Measurements from ENCODE around the gene CADPS2.

Gene CADPS2

DNA sequence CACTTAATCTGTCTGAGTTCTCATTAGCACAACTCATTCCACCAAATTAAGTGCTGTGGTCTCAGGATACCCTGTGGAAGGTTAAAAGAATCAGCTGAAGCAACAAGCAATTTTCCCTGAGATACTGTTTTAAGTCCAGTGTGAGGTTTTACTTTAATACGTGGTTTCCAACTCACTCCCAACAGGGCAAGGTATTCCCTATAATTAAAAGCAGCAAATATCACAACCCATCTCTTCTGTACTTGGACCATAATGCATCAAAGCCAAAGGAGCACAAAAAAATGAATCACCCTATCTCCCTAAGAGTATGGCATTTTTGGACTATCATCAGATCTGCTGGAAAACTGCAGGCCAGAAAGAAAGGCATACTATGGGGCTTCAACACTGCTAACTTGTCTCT lies 4.9 kb downstream of the CADPS2 start:
- no peak for TF ChIP-seq CTCF (IDR thresholded peaks at IDR 0.05)
- Histone ChIP-seq H3K4me1 (ENCODE audit: control insufficient read depth in 1 of 2, insufficient read depth in 1 of 2, low read depth in 1 of 2, low read length in 1 of 2) (no peaks in the 10 kb centered on the region), H3K36me3 (no peaks in the 10 kb centered on the region), H3K27me3 (peaks cover 54% of the 10 kb centered on the region), H3K27ac (no peak overlapping the region), H3K9me3 (no peaks in the 10 kb centered on the region), H3K4me3 (ENCODE audit: low read depth in 1 of 2, low read length in 1 of 2) (no peak overlapping the region)

GRCh38 chr7:122869260-122869659 lies 17.0 kb downstream of the CADPS2 start:
- no peak overlapping the region for H3K4me3 ChIP-seq (ENCODE audit: low read depth in 1 of 2, low read length in 1 of 2)
- no peak for TF ChIP-seq CTCF (IDR thresholded peaks at IDR 0.05)

DNA sequence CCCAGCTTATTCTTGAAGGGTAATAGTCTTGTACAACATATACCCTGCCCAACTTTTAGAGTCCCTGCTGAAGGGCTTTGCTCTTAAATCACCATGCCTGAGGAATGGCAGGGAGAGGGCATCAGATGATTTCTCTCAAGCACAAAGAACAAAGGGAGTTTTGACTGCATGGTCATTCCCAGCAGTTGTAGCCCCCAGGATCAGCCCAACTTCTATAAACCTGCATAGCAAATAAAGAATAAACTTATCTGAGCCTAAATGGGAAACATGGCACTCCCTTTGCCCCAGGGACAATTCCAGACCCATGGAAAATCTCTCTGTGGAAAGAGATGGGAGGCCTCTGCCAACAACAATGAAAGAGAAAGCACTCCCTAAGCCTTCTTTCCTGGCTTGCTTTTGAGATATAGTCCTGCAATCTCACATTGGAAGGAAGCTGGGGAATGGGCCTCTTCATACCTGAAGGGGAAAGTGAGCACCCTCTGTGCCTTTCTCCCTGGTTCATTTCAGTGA lies 18.7 kb downstream of the CADPS2 start:
- no peaks in the 10 kb centered on the region for H3K9me3 ChIP-seq
- no peak overlapping the region for H3K27ac ChIP-seq
- H3K4me3 ChIP-seq (ENCODE audit: low read depth in 1 of 2, low read length in 1 of 2): no peak overlapping the region
- no peaks in the 10 kb centered on the region for H3K4me1 ChIP-seq (ENCODE audit: control insufficient read depth in 1 of 2, insufficient read depth in 1 of 2, low read depth in 1 of 2, low read length in 1 of 2)
- TF ChIP-seq CTCF (IDR thresholded peaks at IDR 0.05): no peak
- no peaks in the 10 kb centered on the region for H3K36me3 ChIP-seq
- H3K27me3 ChIP-seq: no peaks in the 10 kb centered on the region

More at GRCh38 chr7:122869260-122869659, 17.0 kb downstream of the CADPS2 start:
- H3K9me3 ChIP-seq: no peaks in the 10 kb centered on the region
- no peaks in the 10 kb centered on the region for H3K4me1 ChIP-seq (ENCODE audit: control insufficient read depth in 1 of 2, insufficient read depth in 1 of 2, low read depth in 1 of 2, low read length in 1 of 2)
- H3K27me3 ChIP-seq: no peaks in the 10 kb centered on the region
- H3K36me3 ChIP-seq: no peaks in the 10 kb centered on the region
- no peak overlapping the region for H3K27ac ChIP-seq

DNA sequence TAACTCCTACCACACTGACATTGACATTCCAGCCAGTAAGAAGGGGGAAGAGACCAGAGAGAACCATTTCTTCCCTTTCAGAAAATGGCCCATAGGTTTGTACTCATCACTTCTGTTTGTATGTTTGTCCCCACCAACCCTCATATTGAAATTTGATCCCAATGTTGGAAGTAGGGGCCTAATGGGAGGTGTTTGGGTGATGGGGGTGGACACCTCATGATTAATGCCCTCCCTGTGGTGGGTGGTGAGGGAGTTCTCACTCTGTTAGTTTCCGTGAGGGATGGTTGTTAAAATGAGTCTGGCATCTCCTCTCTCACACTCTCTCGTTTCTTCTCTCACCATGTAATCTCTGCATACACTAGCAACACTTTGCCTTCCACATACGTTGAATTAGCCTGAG lies 21.4 kb downstream of the CADPS2 start:
- no peak for TF ChIP-seq CTCF (IDR thresholded peaks at IDR 0.05)
- no peak overlapping the region for H3K4me3 ChIP-seq (ENCODE audit: low read depth in 1 of 2, low read length in 1 of 2)
- H3K27me3 ChIP-seq: no peaks in the 10 kb centered on the region
- H3K9me3 ChIP-seq: no peaks in the 10 kb centered on the region
- no peaks in the 10 kb centered on the region for H3K4me1 ChIP-seq (ENCODE audit: control insufficient read depth in 1 of 2, insufficient read depth in 1 of 2, low read depth in 1 of 2, low read length in 1 of 2)
- H3K36me3 ChIP-seq: no peaks in the 10 kb centered on the region
- no peak overlapping the region for H3K27ac ChIP-seq

GRCh38 chr7:122864016-122864415 lies 22.2 kb downstream of the CADPS2 start:
- Histone ChIP-seq H3K9me3 (no peaks in the 10 kb centered on the region), H3K27me3 (no peaks in the 10 kb centered on the region), H3K4me3 (ENCODE audit: low read depth in 1 of 2, low read length in 1 of 2) (no peak overlapping the region), H3K36me3 (no peaks in the 10 kb centered on the region), H3K27ac (no peak overlapping the region), H3K4me1 (ENCODE audit: control insufficient read depth in 1 of 2, insufficient read depth in 1 of 2, low read depth in 1 of 2, low read length in 1 of 2) (no peaks in the 10 kb centered on the region)
- no peak for TF ChIP-seq CTCF (IDR thresholded peaks at IDR 0.05)

- Histone ChIP-seq H3K9me3 (no peaks in the 10 kb centered on the region), H3K4me3 (ENCODE audit: low read depth in 1 of 2, low read length in 1 of 2) (no peak overlapping the region), H3K27me3 (no peaks in the 10 kb centered on the region), H3K36me3 (no peaks in the 10 kb centered on the region), H3K27ac (no peak overlapping the region), H3K4me1 (ENCODE audit: control insufficient read depth in 1 of 2, insufficient read depth in 1 of 2, low read depth in 1 of 2, low read length in 1 of 2) (no peaks in the 10 kb centered on the region)
- TF ChIP-seq CTCF (IDR thresholded peaks at IDR 0.05): no peak
Observed at GRCh38 chr7:122858320-122858719, 27.9 kb downstream of the CADPS2 start.
